PC-9 (cell line): ENCODE measurements around the gene RADIL.

ENCODE experiments used
- CTCF ChIP-seq: fragments of 200-600 bp; sonication (generic); conservative IDR thresholded peaks from 2 replicates; pipeline ENCODE4 v1.6.1; 2017; ENCODE audit warnings: mixed run types, antibody characterized with exemption, mild to moderate bottlenecking, moderate library complexity
- EZH2 ChIP-seq: fragments of 200-600 bp; sonication (generic); IDR thresholded peaks from 2 replicates; pipeline ENCODE4 v1.8.0; 2017; ENCODE audit warnings: antibody characterized with exemption, low read depth

DNA sequence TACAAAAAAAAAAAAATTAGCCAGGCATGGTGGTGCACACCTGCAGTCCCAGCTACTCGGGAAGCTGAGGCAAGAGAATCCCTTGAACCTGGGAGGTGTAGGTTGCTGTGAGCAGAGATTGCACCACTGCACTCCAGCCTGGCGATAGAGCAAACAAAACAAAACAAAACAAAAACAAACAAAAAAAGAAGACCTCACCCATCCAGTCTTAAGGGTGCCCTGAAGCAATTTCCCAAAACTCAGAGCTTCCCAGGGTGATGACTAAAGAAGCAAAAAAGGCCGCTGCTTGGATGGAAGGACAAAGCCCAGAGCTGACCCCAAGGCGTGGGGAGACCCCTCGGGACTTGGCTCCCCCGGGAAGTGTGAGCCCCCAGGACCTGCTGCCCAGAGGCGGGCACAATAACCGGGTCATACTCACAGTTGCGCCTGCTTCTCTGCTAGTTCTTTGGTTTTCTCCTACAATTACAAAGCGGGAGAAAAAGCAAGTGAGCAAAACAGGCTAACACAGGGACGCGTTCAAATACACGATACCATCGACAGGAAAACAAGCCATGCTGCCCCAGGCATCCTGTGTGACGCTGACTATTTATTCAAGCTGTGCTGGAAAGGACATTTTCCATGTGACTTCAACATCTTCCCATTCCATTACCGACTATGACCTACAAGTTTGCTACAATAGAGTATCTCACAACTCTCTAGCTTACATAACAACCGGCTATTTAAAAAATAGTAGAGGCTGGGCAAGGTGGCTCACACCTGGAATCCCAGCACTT is 51.6 kb downstream of the RADIL start:
- no peak for TF ChIP-seq CTCF
- no peak for TF ChIP-seq EZH2
